ENCODE data around the gene STAMBPL1.

- TF ChIP-seq CTCF (IDR thresholded peaks at IDR 0.05), result no peak
- no peak for TF ChIP-seq POLR2A (IDR thresholded peaks at IDR 0.05)
These were observed 22.1 kb downstream of the STAMBPL1 start for GRCh38 chr10:88901984-88902789.

Data from heart left ventricle (tissue), 13 donors.